Activated CD8-positive, alpha-beta T cell treated with anti-CD3 and anti-CD28 coated beads for 36 hours (primary cell): ENCODE results near the gene DNASE1L2. TPM values are rescaled to one million over a fixed set of nuclear protein-coding genes. Genes with fewer than 3 reads are reported as not detected.
A peak's percentile ranks its signal among the peaks of the same experiment; 100 is the strongest.

Experiments used
- ATAC-seq: fragments of 200-7000 bp; cut with Tn5 transposase; one replicate; pipeline ENCODE4 v1.10.0; 2021; ENCODE audit warnings: mild to moderate bottlenecking, moderate library complexity
- CTCF ChIA-PET: fragments of 350-600 bp; sonication (Branson Sonifier 250); formaldehyde crosslinking; loops from one replicate; lab custom pipeline; 2021; ENCODE audit warnings: antibody characterized with exemption; lab: Charles Lee
- POLR2A ChIA-PET: fragments of 350-600 bp; sonication (Branson Sonifier 250); formaldehyde crosslinking; loops from one replicate; lab custom pipeline; 2021; ENCODE audit warnings: antibody characterized with exemption; lab: Charles Lee
- DNase-seq: peaks from one replicate; pipeline ENCODE4 v3.0.0-alpha.2; 2020
- H3K27ac Mint-ChIP-seq: one replicate; pipeline ENCODE4 v1.8.0; 2021; ENCODE audit warnings: mild to moderate bottlenecking, mixed read lengths
- H3K27me3 Mint-ChIP-seq: one replicate; pipeline ENCODE4 v1.8.0; 2021; ENCODE audit warnings: mixed read lengths
- H3K36me3 Mint-ChIP-seq: one replicate; pipeline ENCODE4 v1.8.0; 2021; ENCODE audit warnings: low read depth, mixed read lengths
- H3K4me1 Mint-ChIP-seq: one replicate; pipeline ENCODE4 v1.8.0; 2021; ENCODE audit warnings: low read depth, mixed read lengths
- H3K4me3 Mint-ChIP-seq: one replicate; pipeline ENCODE4 v1.8.0; 2021; ENCODE audit warnings: mild to moderate bottlenecking, moderate library complexity, mixed read lengths
- H3K9me3 Mint-ChIP-seq: one replicate; pipeline ENCODE4 v1.8.0; 2021; ENCODE audit warnings: mixed read lengths
- CTCF ChIP-seq: fragments of 200-600 bp; IDR thresholded peaks from one replicate; pipeline ENCODE4 v1.8.0; 2022; ENCODE audit warnings: antibody characterized with exemption, mild to moderate bottlenecking
- intact Hi-C: fragments of 100-400 bp; cut with micrococcal nuclease; formaldehyde crosslinking; loops from one replicate; pipeline ENCODE4 v1.10.0; 2022
- total RNA-seq, 2 experiments: library from RNA; stranded (reverse); gene quantifications; one replicate each; pipeline ENCODE4 v1.2.3, GENCODE V29; 2021

Gene DNASE1L2
- total RNA-seq, 2 experiments from 2014 or later: 0.32 to 0.51 TPM

- intact Hi-C loops: no loop called here
- DNase-seq (no peak), ATAC-seq (no peak)
- ChIA-PET CTCF (interaction anchor here (0.6 to 3.9 kb wide), 3 partner anchors 54 to 492 kb away, joined by 3 to 24 read pairs (median 3); partner anchors contain the start of gene ECI1), POLR2A (interaction anchor here (1.2 to 3.6 kb wide), 2 partner anchors 42 to 150 kb away, joined by 3 to 18 read pairs; partner anchors contain the start of genes NTHL1 and TRAF7)
- Mint-ChIP-seq H3K4me1 (peaks cover 3% of the 10 kb centered on the region), H3K36me3 (no peaks in the 10 kb centered on the region), H3K27me3 (peaks cover 23% of the 10 kb centered on the region), H3K4me3 (peak overlapping the region; percentile 48), H3K9me3 (no peaks in the 10 kb centered on the region), H3K27ac (no peak overlapping the region)
- no peak for TF ChIP-seq CTCF
Observed at GRCh38 chr16:2196981-2197511, 39.2 kb upstream of the DNASE1L2 start.

- Mint-ChIP-seq H3K27me3 (peaks cover 23% of the 10 kb centered on the region), H3K4me1 (peaks cover 3% of the 10 kb centered on the region), H3K9me3 (no peaks in the 10 kb centered on the region), H3K36me3 (no peaks in the 10 kb centered on the region), H3K27ac (no peak overlapping the region), H3K4me3 (peak overlapping the region; percentile 29)
- no peak for DNase-seq
- intact Hi-C loops: no loop called here
- no peak for TF ChIP-seq CTCF
- CTCF ChIA-PET: interaction anchor here (0.7 kb wide), 1 partner anchor 492 kb away, joined by 3 read pairs; no protein-coding TSS in a partner anchor
- no peak for ATAC-seq
- POLR2A ChIA-PET: interaction anchor here (1.2 to 3.6 kb wide), 3 partner anchors 42 to 151 kb away, joined by 3 to 18 read pairs (median 3); partner anchors contain the start of genes ECI1, NTHL1 and TRAF7
Observed at GRCh38 chr16:2197765-2198164, 38.5 kb upstream of the DNASE1L2 start.

GRCh38 chr16:2198283-2198682 lies 38.0 kb upstream of the DNASE1L2 start:
- TF ChIP-seq CTCF: no peak
- peaks cover 23% of the 10 kb centered on the region for H3K27me3 Mint-ChIP-seq
- ChIA-PET CTCF (no interaction called here), POLR2A (interaction anchor here (1.2 to 3.6 kb wide), 3 partner anchors 43 to 151 kb away, joined by 3 to 18 read pairs (median 3); partner anchors contain the start of genes ECI1, NTHL1 and TRAF7)
- peaks cover 3% of the 10 kb centered on the region for H3K4me1 Mint-ChIP-seq
- no peaks in the 10 kb centered on the region for H3K9me3 Mint-ChIP-seq
- DNase-seq (no peak), ATAC-seq (no peak)
- intact Hi-C loops: no loop called here
- H3K4me3 Mint-ChIP-seq: no peak overlapping the region
- no peaks in the 10 kb centered on the region for H3K36me3 Mint-ChIP-seq
- H3K27ac Mint-ChIP-seq: no peak overlapping the region

- no peak for TF ChIP-seq CTCF
- CTCF ChIA-PET: no interaction called here
- DNase-seq: no peak
- no peak for ATAC-seq
- Mint-ChIP-seq H3K4me3 (no peak overlapping the region), H3K36me3 (no peaks in the 10 kb centered on the region), H3K9me3 (no peaks in the 10 kb centered on the region), H3K27me3 (peaks cover 23% of the 10 kb centered on the region), H3K4me1 (peaks cover 3% of the 10 kb centered on the region), H3K27ac (no peak overlapping the region)
- intact Hi-C loops: no loop called here
- POLR2A ChIA-PET: interaction anchor here (1.2 to 3.6 kb wide), 2 partner anchors 44 to 52 kb away, joined by 3 to 18 read pairs; partner anchors contain the start of genes ECI1 and TRAF7
Observed at GRCh38 chr16:2199095-2199494, 37.1 kb upstream of the DNASE1L2 start.

- POLR2A ChIA-PET: interaction anchor here (3.6 kb wide), 1 partner anchor 44 kb away, joined by 18 read pairs; the partner anchor contains the start of gene TRAF7
- ATAC-seq: no peak
- Mint-ChIP-seq H3K36me3 (no peaks in the 10 kb centered on the region), H3K4me1 (peaks cover 7% of the 10 kb centered on the region), H3K27ac (no peak overlapping the region), H3K9me3 (no peaks in the 10 kb centered on the region), H3K4me3 (no peak overlapping the region), H3K27me3 (peaks cover 23% of the 10 kb centered on the region)
- no peak for DNase-seq
- no peak for TF ChIP-seq CTCF
- CTCF ChIA-PET: no interaction called here
- intact Hi-C loops: no loop called here
Observed at GRCh38 chr16:2199621-2200139, 36.6 kb upstream of the DNASE1L2 start.
